ENCODE measurements around the gene LRMDA.

LRMDA gene

GRCh38 chr10:76541852-76542251, 1110.4 kb downstream of the LRMDA start:
- ChIA-PET CTCF (no interaction called here), POLR2A (no interaction called here)
- no peak overlapping the region for H3K4me3 ChIP-seq (ENCODE audit: low read depth, low read length)
- no peaks in the 10 kb centered on the region for H3K4me1 ChIP-seq (ENCODE audit: control insufficient read depth, insufficient read depth, low read length)
- no peak overlapping the region for H3K27ac ChIP-seq (ENCODE audit: extremely low read depth, low read depth, low read length)
- no peaks in the 10 kb centered on the region for H3K9me3 ChIP-seq (ENCODE audit: control insufficient read depth, insufficient read depth, low read depth, low read length)
- no peaks in the 10 kb centered on the region for H3K36me3 ChIP-seq (ENCODE audit: control insufficient read depth in 2 of 2, insufficient read depth in 1 of 2, low read length in 2 of 2)
- TF ChIP-seq ZNF664 (tag by site-specific recombination; IDR thresholded peaks at IDR 0.05) (no peak), ZNF830 (tag by site-specific recombination; IDR thresholded peaks at IDR 0.05; ENCODE audit: low read depth) (no peak), ZNF133 (tag by site-specific recombination; IDR thresholded peaks at IDR 0.05) (no peak), ZBTB11 (tag by site-specific recombination; conservative IDR thresholded peaks at IDR 0.05; ENCODE audit: low read depth) (no peak), ZNF426 (tag by site-specific recombination; IDR thresholded peaks at IDR 0.05) (no peak), ZNF248 (tag by site-specific recombination; IDR thresholded peaks at IDR 0.05) (no peak), ZNF146 (tag by site-specific recombination; IDR thresholded peaks at IDR 0.05) (no peak), HOXC10 (CRISPR knock-in tag; IDR thresholded peaks at IDR 0.05) (no peak), ZNF19 (tag by site-specific recombination; IDR thresholded peaks at IDR 0.05; ENCODE audit: low read depth) (no peak), ZNF658 (tag by site-specific recombination; IDR thresholded peaks at IDR 0.05) (no peak), ZNF645 (tag by site-specific recombination; IDR thresholded peaks at IDR 0.05) (no peak), ZNF366 (tag by site-specific recombination; conservative IDR thresholded peaks at IDR 0.05) (no peak), ZNF174 (tag by site-specific recombination; IDR thresholded peaks at IDR 0.05) (no peak), ZNF211 (tag by site-specific recombination; IDR thresholded peaks at IDR 0.05; ENCODE audit: low read depth) (no peak), ZNF2 (tag by site-specific recombination; IDR thresholded peaks at IDR 0.05) (no peak)
- TF ChIP-seq, protein P1, sequence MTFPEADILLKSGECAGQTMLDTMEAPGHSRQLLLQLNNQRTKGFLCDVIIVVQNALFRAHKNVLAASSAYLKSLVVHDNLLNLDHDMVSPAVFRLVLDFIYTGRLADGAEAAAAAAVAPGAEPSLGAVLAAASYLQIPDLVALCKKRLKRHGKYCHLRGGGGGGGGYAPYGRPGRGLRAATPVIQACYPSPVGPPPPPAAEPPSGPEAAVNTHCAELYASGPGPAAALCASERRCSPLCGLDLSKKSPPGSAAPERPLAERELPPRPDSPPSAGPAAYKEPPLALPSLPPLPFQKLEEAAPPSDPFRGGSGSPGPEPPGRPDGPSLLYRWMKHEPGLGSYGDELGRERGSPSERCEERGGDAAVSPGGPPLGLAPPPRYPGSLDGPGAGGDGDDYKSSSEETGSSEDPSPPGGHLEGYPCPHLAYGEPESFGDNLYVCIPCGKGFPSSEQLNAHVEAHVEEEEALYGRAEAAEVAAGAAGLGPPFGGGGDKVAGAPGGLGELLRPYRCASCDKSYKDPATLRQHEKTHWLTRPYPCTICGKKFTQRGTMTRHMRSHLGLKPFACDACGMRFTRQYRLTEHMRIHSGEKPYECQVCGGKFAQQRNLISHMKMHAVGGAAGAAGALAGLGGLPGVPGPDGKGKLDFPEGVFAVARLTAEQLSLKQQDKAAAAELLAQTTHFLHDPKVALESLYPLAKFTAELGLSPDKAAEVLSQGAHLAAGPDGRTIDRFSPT (tag by site-specific recombination; IDR thresholded peaks at IDR 0.05), result no peak
- TF ChIP-seq, protein P2, sequence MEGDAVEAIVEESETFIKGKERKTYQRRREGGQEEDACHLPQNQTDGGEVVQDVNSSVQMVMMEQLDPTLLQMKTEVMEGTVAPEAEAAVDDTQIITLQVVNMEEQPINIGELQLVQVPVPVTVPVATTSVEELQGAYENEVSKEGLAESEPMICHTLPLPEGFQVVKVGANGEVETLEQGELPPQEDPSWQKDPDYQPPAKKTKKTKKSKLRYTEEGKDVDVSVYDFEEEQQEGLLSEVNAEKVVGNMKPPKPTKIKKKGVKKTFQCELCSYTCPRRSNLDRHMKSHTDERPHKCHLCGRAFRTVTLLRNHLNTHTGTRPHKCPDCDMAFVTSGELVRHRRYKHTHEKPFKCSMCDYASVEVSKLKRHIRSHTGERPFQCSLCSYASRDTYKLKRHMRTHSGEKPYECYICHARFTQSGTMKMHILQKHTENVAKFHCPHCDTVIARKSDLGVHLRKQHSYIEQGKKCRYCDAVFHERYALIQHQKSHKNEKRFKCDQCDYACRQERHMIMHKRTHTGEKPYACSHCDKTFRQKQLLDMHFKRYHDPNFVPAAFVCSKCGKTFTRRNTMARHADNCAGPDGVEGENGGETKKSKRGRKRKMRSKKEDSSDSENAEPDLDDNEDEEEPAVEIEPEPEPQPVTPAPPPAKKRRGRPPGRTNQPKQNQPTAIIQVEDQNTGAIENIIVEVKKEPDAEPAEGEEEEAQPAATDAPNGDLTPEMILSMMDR (tag by site-specific recombination; IDR thresholded peaks at IDR 0.05), result no peak

- H3K36me3 ChIP-seq (ENCODE audit: control insufficient read depth in 2 of 2, insufficient read depth in 1 of 2, low read length in 2 of 2), result no peaks in the 10 kb centered on the region
- H3K4me3 ChIP-seq (ENCODE audit: low read depth, low read length), result no peak overlapping the region
- H3K9me3 ChIP-seq (ENCODE audit: control insufficient read depth, insufficient read depth, low read depth, low read length), result no peaks in the 10 kb centered on the region
- CTCF ChIA-PET, result interaction anchor here (1.3 kb wide), 1 partner anchor 13 kb away, joined by 3 read pairs; no protein-coding TSS in a partner anchor
- no peak overlapping the region for H3K27ac ChIP-seq (ENCODE audit: extremely low read depth, low read depth, low read length)
- POLR2A ChIA-PET, result no interaction called here
- H3K4me1 ChIP-seq (ENCODE audit: control insufficient read depth, insufficient read depth, low read length), result no peaks in the 10 kb centered on the region
- TF ChIP-seq ZBTB20 (tag by site-specific recombination; IDR thresholded peaks at IDR 0.05) (no peak), ZNF211 (tag by site-specific recombination; IDR thresholded peaks at IDR 0.05; ENCODE audit: low read depth) (no peak), ZNF596 (tag by site-specific recombination; IDR thresholded peaks at IDR 0.05) (no peak), SCRT2 (tag by site-specific recombination; IDR thresholded peaks at IDR 0.05) (no peak), PRDM6 (tag by site-specific recombination; IDR thresholded peaks at IDR 0.05) (no peak), ZBTB10 (tag by site-specific recombination; IDR thresholded peaks at IDR 0.05) (no peak)
Observed at GRCh38 chr10:76542307-76542930, 1111.0 kb downstream of the LRMDA start.
